AG10803 (cell line): ENCODE data around the gene SORBS2.

Experiments used
- DNase-seq: peaks from one replicate; pipeline ENCODE4 v3.0.0; 2010; ENCODE audit warnings: low read depth
- H3K4me3 ChIP-seq: 2 replicates; pipeline ENCODE4 v1.5.1; 2011; ENCODE audit warnings: mild to moderate bottlenecking, low read length, control low read depth
- TF ChIP-seq, protein P1 (sequence below): conservative IDR thresholded peaks from 2 replicates; pipeline ENCODE4 v1.5.1; 2011; ENCODE audit warnings: mild to moderate bottlenecking, low read length, control low read depth, inconsistent platforms

Gene SORBS2

GRCh38 chr4:185838514-185839193, 26.7 kb upstream of the SORBS2 start:
- no peak overlapping the region for H3K4me3 ChIP-seq
- TF ChIP-seq, protein P1, sequence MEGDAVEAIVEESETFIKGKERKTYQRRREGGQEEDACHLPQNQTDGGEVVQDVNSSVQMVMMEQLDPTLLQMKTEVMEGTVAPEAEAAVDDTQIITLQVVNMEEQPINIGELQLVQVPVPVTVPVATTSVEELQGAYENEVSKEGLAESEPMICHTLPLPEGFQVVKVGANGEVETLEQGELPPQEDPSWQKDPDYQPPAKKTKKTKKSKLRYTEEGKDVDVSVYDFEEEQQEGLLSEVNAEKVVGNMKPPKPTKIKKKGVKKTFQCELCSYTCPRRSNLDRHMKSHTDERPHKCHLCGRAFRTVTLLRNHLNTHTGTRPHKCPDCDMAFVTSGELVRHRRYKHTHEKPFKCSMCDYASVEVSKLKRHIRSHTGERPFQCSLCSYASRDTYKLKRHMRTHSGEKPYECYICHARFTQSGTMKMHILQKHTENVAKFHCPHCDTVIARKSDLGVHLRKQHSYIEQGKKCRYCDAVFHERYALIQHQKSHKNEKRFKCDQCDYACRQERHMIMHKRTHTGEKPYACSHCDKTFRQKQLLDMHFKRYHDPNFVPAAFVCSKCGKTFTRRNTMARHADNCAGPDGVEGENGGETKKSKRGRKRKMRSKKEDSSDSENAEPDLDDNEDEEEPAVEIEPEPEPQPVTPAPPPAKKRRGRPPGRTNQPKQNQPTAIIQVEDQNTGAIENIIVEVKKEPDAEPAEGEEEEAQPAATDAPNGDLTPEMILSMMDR: no peak
- peak; percentile 3 for DNase-seq

DNA sequence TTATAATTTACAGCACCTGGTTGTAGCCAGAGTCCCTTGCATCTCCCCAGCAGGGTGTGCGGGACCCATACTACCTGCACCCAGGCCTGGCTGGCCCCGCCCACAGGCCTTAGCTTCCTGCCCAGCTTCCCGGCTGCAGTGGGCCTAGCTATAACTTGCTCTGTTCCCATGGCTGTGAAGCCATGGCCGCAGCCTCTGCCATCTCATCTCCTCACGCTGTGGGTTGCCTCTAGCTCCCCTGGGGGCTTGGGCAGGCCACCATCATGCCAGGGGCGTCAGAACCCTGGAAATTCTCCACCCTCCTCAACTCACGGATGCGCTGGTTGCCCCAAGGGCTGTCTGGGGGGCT, 26.1 kb upstream of the SORBS2 start:
- no peak for DNase-seq
- H3K4me3 ChIP-seq: no peak overlapping the region
- TF ChIP-seq, protein P1: no peak

GRCh38 chr4:185837415-185838103, 25.6 kb upstream of the SORBS2 start:
- H3K4me3 ChIP-seq: no peak overlapping the region
- DNase-seq: no peak

DNA sequence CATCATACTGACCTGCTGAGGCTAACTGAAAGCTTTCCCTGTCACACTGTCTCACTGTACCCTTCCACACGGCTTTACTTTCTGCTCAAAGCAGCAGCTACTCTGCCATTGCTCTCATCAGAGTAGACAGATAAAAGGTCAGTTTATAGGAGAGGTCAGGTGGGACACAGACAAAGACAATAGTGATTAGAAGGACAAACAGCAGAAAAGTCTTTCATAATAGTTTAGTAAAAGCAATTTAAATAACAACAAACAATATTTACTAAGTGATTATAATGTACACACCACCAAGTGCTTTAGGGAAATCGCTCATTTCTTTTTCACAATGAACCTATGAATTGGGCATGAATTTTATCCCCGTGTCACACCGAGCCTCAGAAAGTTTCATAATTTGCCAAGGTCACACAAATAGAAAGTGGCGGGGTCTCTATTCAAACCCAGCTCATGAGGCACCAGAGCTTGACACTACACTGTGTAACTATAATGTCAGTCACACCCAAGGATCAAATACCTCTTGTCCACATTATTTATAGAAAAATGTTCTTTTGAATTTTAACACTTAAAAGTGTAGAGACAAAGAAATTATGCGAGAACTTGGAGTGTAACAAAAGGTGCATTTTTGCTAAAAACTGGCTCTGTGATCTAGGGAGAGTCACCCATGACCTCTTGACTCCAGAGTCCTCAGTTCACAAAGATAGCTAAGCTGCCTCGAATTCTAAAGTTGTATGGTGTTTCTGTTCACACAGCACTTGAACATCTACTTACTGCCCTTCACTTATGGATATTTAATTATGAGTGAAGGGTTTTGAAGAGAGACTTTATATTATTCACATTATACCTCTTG, 24.5 kb upstream of the SORBS2 start:
- DNase-seq: no peak
- TF ChIP-seq, protein P1: no peak
- H3K4me3 ChIP-seq: no peak overlapping the region

More at GRCh38 chr4:185837415-185838103, 25.6 kb upstream of the SORBS2 start:
- TF ChIP-seq, protein P1: no peak

- TF ChIP-seq, protein P1: no peak
- no peak for DNase-seq
- no peak overlapping the region for H3K4me3 ChIP-seq
Observed at GRCh38 chr4:185835814-185836213, 23.8 kb upstream of the SORBS2 start.

DNA sequence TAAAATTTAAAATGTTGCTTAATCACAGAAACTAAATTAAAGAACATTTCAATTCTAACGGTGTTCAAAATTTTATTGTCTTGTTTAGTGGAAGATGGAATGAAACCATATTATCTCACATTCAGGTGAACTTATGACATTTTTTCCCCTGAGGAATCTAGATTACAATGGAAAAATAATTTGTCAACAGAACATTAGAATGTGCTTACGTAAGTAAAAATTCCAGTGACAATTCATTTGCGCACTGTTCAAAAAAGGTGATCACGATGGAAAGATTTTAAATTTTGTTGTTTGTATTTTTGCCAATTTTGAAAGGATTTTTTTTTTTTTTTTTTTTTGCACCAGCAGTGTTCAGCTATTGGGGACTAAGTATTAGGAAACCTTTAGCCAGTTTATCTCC, 23.3 kb upstream of the SORBS2 start:
- TF ChIP-seq, protein P1: no peak
- DNase-seq: no peak
- no peak overlapping the region for H3K4me3 ChIP-seq
